GM18505 (cell line): ENCODE data around the gene LAMTOR2.
"Not testable (repeated sequence)": the region's sequence is repeated elsewhere in the genome, so short reads cannot be mapped to it uniquely, and the experiment has no call there.

Source experiments
- ATAC-seq: cut with Tn5 transposase; IDR thresholded peaks from one replicate; pipeline ENCODE4 v1.9.1; 2021; ENCODE audit not compliant: unreplicated experiment
- POLR2A ChIP-seq: IDR thresholded peaks from 4 replicates; pipeline ENCODE4 v1.6.1; 2011; ENCODE audit warnings: borderline replicate concordance; ENCODE audit not compliant: insufficient read depth, insufficient read length; ENCODE audit errors: extremely low read depth

LAMTOR2 gene

GRCh38 chr1:156063997-156064285 is 9.4 kb downstream of the LAMTOR2 start:
- ATAC-seq: no peak

DNA sequence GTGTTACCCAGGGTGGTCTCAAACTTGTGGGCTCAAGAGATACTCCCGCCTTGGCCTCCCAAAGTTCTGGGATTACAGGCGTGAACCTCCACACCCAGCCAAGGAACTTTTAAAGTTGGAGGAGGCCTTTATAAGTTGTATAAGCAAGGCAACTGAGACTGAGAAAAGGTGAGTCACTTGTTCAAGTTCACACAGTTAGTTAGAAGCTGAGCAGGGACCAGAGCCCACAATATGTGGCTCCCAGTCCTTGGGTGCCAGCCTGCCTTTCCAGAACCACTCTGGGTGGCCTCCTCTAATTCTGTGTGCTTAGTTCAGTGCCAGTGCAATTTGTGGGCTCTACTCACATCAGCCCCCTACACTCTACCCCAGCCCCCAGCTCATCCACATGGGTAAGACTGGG is 10.0 kb downstream of the LAMTOR2 start:
- TF ChIP-seq POLR2A: no peak
- ATAC-seq: no peak

More at GRCh38 chr1:156063997-156064285, 9.4 kb downstream of the LAMTOR2 start:
- TF ChIP-seq POLR2A: no peak

DNA sequence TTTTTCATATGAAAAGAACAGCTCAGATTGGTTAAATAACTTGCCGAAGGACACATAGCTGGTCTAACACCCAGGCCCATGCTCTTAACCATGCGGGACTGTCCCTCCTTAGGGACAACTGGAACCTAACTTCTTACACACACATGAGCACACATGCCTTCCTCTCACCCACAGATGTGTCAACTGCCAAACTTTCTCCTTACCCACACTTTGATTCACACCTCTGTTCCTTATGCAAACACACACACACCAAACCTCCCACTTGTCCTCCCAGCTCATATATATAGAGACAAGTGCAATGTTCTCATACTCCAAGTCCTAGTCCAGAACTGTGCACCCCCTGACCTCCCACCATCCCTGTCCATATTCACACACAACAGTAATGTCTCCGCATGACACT is 10.6 kb downstream of the LAMTOR2 start:
- no peak for TF ChIP-seq POLR2A
- no peak for ATAC-seq

GRCh38 chr1:156065871-156066270 is 11.3 kb downstream of the LAMTOR2 start:
- no peak for TF ChIP-seq POLR2A
- ATAC-seq: no peak

- no peak for ATAC-seq
- TF ChIP-seq POLR2A: no peak
These were observed 12.7 kb downstream of the LAMTOR2 start for GRCh38 chr1:156067262-156067661.

GRCh38 chr1:156069490-156070455 is 15.2 kb downstream of the LAMTOR2 start:
- no peak for ATAC-seq
- no peak for TF ChIP-seq POLR2A

GRCh38 chr1:156070548-156070947 is 16.0 kb downstream of the LAMTOR2 start:
- no peak for ATAC-seq
- no peak for TF ChIP-seq POLR2A

DNA sequence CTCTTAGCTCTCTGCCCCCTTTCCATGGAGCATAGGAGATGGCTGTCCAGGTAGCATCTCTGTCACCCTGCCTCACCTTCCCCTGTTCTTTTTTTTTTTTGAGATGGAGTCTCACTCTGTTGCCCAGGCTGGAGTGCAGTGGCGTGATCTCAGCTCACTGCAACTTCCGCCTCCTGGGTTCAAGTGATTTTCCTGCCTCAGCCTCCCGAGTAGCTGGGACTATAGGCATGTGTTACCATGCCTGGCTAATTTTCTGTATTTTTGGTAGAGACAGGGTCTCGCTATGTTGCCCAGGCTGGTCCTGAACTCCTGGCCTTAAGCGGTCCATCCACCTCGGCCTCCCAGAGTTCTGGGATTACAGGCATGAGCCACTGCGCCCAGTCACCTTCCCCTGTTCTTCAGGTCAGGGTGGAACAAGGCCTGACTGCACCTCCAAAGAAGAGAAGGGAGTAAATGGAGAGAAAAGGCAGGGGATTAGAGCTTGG is 16.8 kb downstream of the LAMTOR2 start:
- ATAC-seq: not testable (repeated sequence)

GRCh38 chr1:156072251-156072650 is 17.7 kb downstream of the LAMTOR2 start:
- TF ChIP-seq POLR2A: no peak
- no peak for ATAC-seq

- TF ChIP-seq POLR2A: no peak
- no peak for ATAC-seq
These were observed 18.6 kb downstream of the LAMTOR2 start for GRCh38 chr1:156073110-156073687.

DNA sequence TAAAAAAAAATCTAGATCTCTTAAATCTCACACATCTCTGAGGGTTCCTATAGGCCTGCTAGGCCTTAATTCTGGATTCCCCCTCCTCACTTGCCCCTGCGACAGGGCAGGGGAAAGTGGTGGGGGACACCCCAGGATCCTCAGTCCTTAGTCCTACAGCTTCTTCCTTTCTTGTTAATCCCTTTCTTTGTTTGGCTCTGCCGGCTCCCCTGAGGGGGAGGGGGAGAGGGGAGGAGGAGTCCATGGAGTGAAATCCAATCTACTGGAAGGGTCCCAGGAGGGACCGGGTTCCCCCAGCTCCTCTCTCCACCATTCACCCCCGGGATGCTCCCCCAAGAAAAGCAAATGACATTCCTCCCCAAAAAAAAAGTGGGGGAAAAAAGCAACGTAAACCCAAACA is 19.2 kb downstream of the LAMTOR2 start:
- ATAC-seq: no peak
- TF ChIP-seq POLR2A: no peak

GRCh38 chr1:156074661-156075060 is 20.1 kb downstream of the LAMTOR2 start:
- ATAC-seq: no peak
- TF ChIP-seq POLR2A: no peak

GRCh38 chr1:156075162-156075561 is 20.6 kb downstream of the LAMTOR2 start:
- TF ChIP-seq POLR2A: no peak
- ATAC-seq: no peak

DNA sequence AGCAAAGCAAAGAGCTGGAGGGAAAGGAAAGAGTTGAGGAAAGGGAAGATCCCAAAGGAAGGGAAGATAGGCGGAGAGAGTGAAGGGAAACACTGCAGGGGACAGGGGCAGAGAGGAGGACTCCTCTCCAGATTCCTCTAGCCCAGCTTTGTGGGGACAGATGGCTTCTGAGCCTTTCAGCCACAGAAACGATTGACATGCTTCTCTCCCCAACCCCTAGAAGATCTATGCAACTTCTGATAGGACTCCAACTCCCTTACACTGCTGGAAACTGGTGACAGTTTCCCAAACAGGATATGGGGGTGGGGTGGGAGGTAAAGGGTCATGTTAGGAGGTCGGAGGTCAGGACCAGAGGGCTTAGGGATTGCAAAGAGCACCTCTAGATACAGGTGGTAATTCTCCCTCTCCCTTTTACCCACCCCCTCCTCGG is 21.2 kb downstream of the LAMTOR2 start:
- ATAC-seq: no peak
- TF ChIP-seq POLR2A: no peak
